Activated CD4-positive, alpha-beta T cell treated with anti-CD3 and anti-CD28 coated beads, Interleukin-2, amount 10 ng/mL, durations not matched to agents 24 days and 14 days (primary cell): ENCODE results near the gene CRIM1. TPM values are rescaled to one million over a fixed set of nuclear protein-coding genes. Genes with fewer than 3 reads are reported as not detected.

Experiments
- DNase-seq: peaks from one replicate; pipeline ENCODE4 v3.0.0; 2022
- H3K27ac Mint-ChIP-seq: one replicate; pipeline ENCODE4 v1.8.0; 2022; ENCODE audit warnings: mild to moderate bottlenecking, mixed read lengths
- H3K27me3 Mint-ChIP-seq: one replicate; pipeline ENCODE4 v1.8.0; 2022; ENCODE audit warnings: mixed read lengths
- H3K36me3 Mint-ChIP-seq: one replicate; pipeline ENCODE4 v1.8.0; 2022; ENCODE audit warnings: low read depth, mild to moderate bottlenecking, mixed read lengths
- H3K4me1 Mint-ChIP-seq: one replicate; pipeline ENCODE4 v1.8.0; 2021; ENCODE audit warnings: mixed read lengths
- H3K4me3 Mint-ChIP-seq: one replicate; pipeline ENCODE4 v1.8.0; 2022; ENCODE audit warnings: mild to moderate bottlenecking, moderate library complexity, mixed read lengths
- H3K9me3 Mint-ChIP-seq: one replicate; pipeline ENCODE4 v1.8.0; 2021; ENCODE audit warnings: mixed read lengths
- intact Hi-C: fragments of 100-400 bp; cut with micrococcal nuclease; formaldehyde crosslinking; loops from one replicate; pipeline ENCODE4 v1.15.1; 2023
- total RNA-seq: library from RNA; stranded (reverse); gene quantifications from 2 replicates; pipeline ENCODE4 v1.2.3, GENCODE V29; 2022

The CRIM1 gene
- total RNA-seq, 1 donor from 2014 or later = 19.0 TPM

GRCh38 chr2:36523153-36523552, 167.6 kb downstream of the CRIM1 start:
- intact Hi-C loops = no loop called here
- no peaks in the 10 kb centered on the region for H3K4me1 Mint-ChIP-seq
- no peak for DNase-seq
- no peaks in the 10 kb centered on the region for H3K9me3 Mint-ChIP-seq
- peaks cover 4% of the 10 kb centered on the region for H3K36me3 Mint-ChIP-seq
- H3K27me3 Mint-ChIP-seq = no peaks in the 10 kb centered on the region
- H3K27ac Mint-ChIP-seq = no peak overlapping the region
- H3K4me3 Mint-ChIP-seq = no peak overlapping the region

- peaks cover 2% of the 10 kb centered on the region for H3K36me3 Mint-ChIP-seq
Measured at GRCh38 chr2:36525245-36525644, 169.7 kb downstream of the CRIM1 start.

GRCh38 chr2:36526226-36526625, 170.6 kb downstream of the CRIM1 start:
- peaks cover 3% of the 10 kb centered on the region for H3K4me1 Mint-ChIP-seq
- DNase-seq = no peak
- H3K27me3 Mint-ChIP-seq = no peaks in the 10 kb centered on the region
- peaks cover 2% of the 10 kb centered on the region for H3K36me3 Mint-ChIP-seq
- intact Hi-C loops = no loop called here
- H3K27ac Mint-ChIP-seq = no peak overlapping the region
- H3K4me3 Mint-ChIP-seq = no peak overlapping the region
- H3K9me3 Mint-ChIP-seq = no peaks in the 10 kb centered on the region

More at GRCh38 chr2:36525245-36525644, 169.7 kb downstream of the CRIM1 start:
- no peak overlapping the region for H3K27ac Mint-ChIP-seq
- intact Hi-C loops = no loop called here
- no peaks in the 10 kb centered on the region for H3K27me3 Mint-ChIP-seq
- no peaks in the 10 kb centered on the region for H3K9me3 Mint-ChIP-seq
- no peak for DNase-seq
- H3K4me3 Mint-ChIP-seq = no peak overlapping the region
- peaks cover 3% of the 10 kb centered on the region for H3K4me1 Mint-ChIP-seq

- Mint-ChIP-seq H3K27ac (no peak overlapping the region), H3K36me3 (no peaks in the 10 kb centered on the region), H3K4me3 (no peak overlapping the region), H3K9me3 (no peaks in the 10 kb centered on the region), H3K27me3 (no peaks in the 10 kb centered on the region), H3K4me1 (peaks cover 3% of the 10 kb centered on the region)
- no peak for DNase-seq
- intact Hi-C loops = no loop called here
Measured at GRCh38 chr2:36528274-36528673, 172.7 kb downstream of the CRIM1 start.

- H3K9me3 Mint-ChIP-seq = no peaks in the 10 kb centered on the region
- no peak for DNase-seq
- H3K27ac Mint-ChIP-seq = no peak overlapping the region
- H3K36me3 Mint-ChIP-seq = no peaks in the 10 kb centered on the region
- H3K4me3 Mint-ChIP-seq = no peak overlapping the region
- H3K4me1 Mint-ChIP-seq = peaks cover 3% of the 10 kb centered on the region
- H3K27me3 Mint-ChIP-seq = no peaks in the 10 kb centered on the region
- intact Hi-C loops = no loop called here
Measured at GRCh38 chr2:36528766-36529392, 173.3 kb downstream of the CRIM1 start.

GRCh38 chr2:36530178-36530982, 174.8 kb downstream of the CRIM1 start:
- H3K27ac Mint-ChIP-seq = no peak overlapping the region
- no peaks in the 10 kb centered on the region for H3K36me3 Mint-ChIP-seq
- H3K4me3 Mint-ChIP-seq = no peak overlapping the region
- H3K4me1 Mint-ChIP-seq = peaks cover 3% of the 10 kb centered on the region
- intact Hi-C loops = loop anchor here (10.0 kb wide), 1 partner anchor 134 kb away; no protein-coding TSS in a partner anchor
- no peaks in the 10 kb centered on the region for H3K27me3 Mint-ChIP-seq
- no peaks in the 10 kb centered on the region for H3K9me3 Mint-ChIP-seq
- no peak for DNase-seq

- intact Hi-C loops = loop anchor here (10.0 kb wide), 1 partner anchor 134 kb away; no protein-coding TSS in a partner anchor
- H3K9me3 Mint-ChIP-seq = no peaks in the 10 kb centered on the region
- peaks cover 3% of the 10 kb centered on the region for H3K4me1 Mint-ChIP-seq
- H3K36me3 Mint-ChIP-seq = no peaks in the 10 kb centered on the region
- no peaks in the 10 kb centered on the region for H3K27me3 Mint-ChIP-seq
- no peak for DNase-seq
- no peak overlapping the region for H3K4me3 Mint-ChIP-seq
- no peak overlapping the region for H3K27ac Mint-ChIP-seq
Measured at GRCh38 chr2:36530983-36531354, 175.4 kb downstream of the CRIM1 start.

GRCh38 chr2:36534275-36534799, 178.8 kb downstream of the CRIM1 start:
- intact Hi-C loops = loop anchor here (10.0 kb wide), 1 partner anchor 130 kb away; no protein-coding TSS in a partner anchor
- H3K4me3 Mint-ChIP-seq = no peak overlapping the region
- H3K27ac Mint-ChIP-seq = no peak overlapping the region
- H3K36me3 Mint-ChIP-seq = peaks cover 1% of the 10 kb centered on the region
- H3K9me3 Mint-ChIP-seq = no peaks in the 10 kb centered on the region
- no peaks in the 10 kb centered on the region for H3K27me3 Mint-ChIP-seq
- no peak for DNase-seq
- no peaks in the 10 kb centered on the region for H3K4me1 Mint-ChIP-seq

GRCh38 chr2:36535099-36535498, 179.5 kb downstream of the CRIM1 start:
- Mint-ChIP-seq H3K4me1 (no peaks in the 10 kb centered on the region), H3K4me3 (no peak overlapping the region)
- DNase-seq = no peak

GRCh38 chr2:36536776-36537175, 181.2 kb downstream of the CRIM1 start:
- peaks cover 1% of the 10 kb centered on the region for H3K36me3 Mint-ChIP-seq
- no peak overlapping the region for H3K27ac Mint-ChIP-seq
- DNase-seq = no peak
- H3K9me3 Mint-ChIP-seq = no peaks in the 10 kb centered on the region
- no peaks in the 10 kb centered on the region for H3K4me1 Mint-ChIP-seq
- H3K27me3 Mint-ChIP-seq = no peaks in the 10 kb centered on the region
- H3K4me3 Mint-ChIP-seq = no peak overlapping the region
- intact Hi-C loops = loop anchor here (10.0 kb wide), 1 partner anchor 128 kb away; no protein-coding TSS in a partner anchor

More at GRCh38 chr2:36535099-36535498, 179.5 kb downstream of the CRIM1 start:
- H3K36me3 Mint-ChIP-seq = peaks cover 1% of the 10 kb centered on the region
- H3K27me3 Mint-ChIP-seq = no peaks in the 10 kb centered on the region
- H3K27ac Mint-ChIP-seq = no peak overlapping the region
- no peaks in the 10 kb centered on the region for H3K9me3 Mint-ChIP-seq
- intact Hi-C loops = loop anchor here (10.0 kb wide), 1 partner anchor 130 kb away; no protein-coding TSS in a partner anchor

- intact Hi-C loops = loop anchor here (10.0 kb wide), 1 partner anchor 126 kb away; no protein-coding TSS in a partner anchor
- Mint-ChIP-seq H3K9me3 (no peaks in the 10 kb centered on the region), H3K36me3 (peaks cover 1% of the 10 kb centered on the region), H3K4me3 (no peak overlapping the region), H3K27ac (no peak overlapping the region), H3K4me1 (no peaks in the 10 kb centered on the region), H3K27me3 (no peaks in the 10 kb centered on the region)
- no peak for DNase-seq
Measured at GRCh38 chr2:36538335-36538734, 182.8 kb downstream of the CRIM1 start.

GRCh38 chr2:36539631-36540030, 184.1 kb downstream of the CRIM1 start:
- Mint-ChIP-seq H3K9me3 (no peaks in the 10 kb centered on the region), H3K4me1 (no peaks in the 10 kb centered on the region), H3K36me3 (peaks cover 3% of the 10 kb centered on the region), H3K27ac (no peak overlapping the region), H3K27me3 (no peaks in the 10 kb centered on the region), H3K4me3 (no peak overlapping the region)
- DNase-seq = no peak
- intact Hi-C loops = loop anchor here (10.0 kb wide), 1 partner anchor 125 kb away; no protein-coding TSS in a partner anchor

- intact Hi-C loops = no loop called here
- no peaks in the 10 kb centered on the region for H3K4me1 Mint-ChIP-seq
- no peaks in the 10 kb centered on the region for H3K27me3 Mint-ChIP-seq
- H3K9me3 Mint-ChIP-seq = no peaks in the 10 kb centered on the region
- no peak for DNase-seq
- H3K4me3 Mint-ChIP-seq = no peak overlapping the region
- H3K27ac Mint-ChIP-seq = no peak overlapping the region
- H3K36me3 Mint-ChIP-seq = peaks cover 5% of the 10 kb centered on the region
Measured at GRCh38 chr2:36540986-36541754, 185.6 kb downstream of the CRIM1 start.
